H1 (cell line): ENCODE measurements around the gene SPG11. TPM values are rescaled to one million over a fixed set of nuclear protein-coding genes. Genes with fewer than 3 reads are reported as not detected.

Experiments
- CTCF ChIA-PET: fragments of 300-600 bp; sonication (Branson Sonifier 250); formaldehyde crosslinking; loops from one replicate; lab custom pipeline; 2021; ENCODE audit not compliant: partially characterized antibody; lab: Charles Lee
- POLR2A ChIA-PET: fragments of 300-600 bp; sonication (Branson Sonifier 250); formaldehyde crosslinking; loops from one replicate; lab custom pipeline; 2021; ENCODE audit warnings: inconsistent platforms; ENCODE audit not compliant: partially characterized antibody; lab: Charles Lee
- DNase-seq, 2 experiments: peaks; one replicate each; pipeline versions ENCODE4 v3.0.0 to v3.0.0-alpha.2; 2010 to 2022; ENCODE audit warnings: low spot score in 2 of 2, low read depth in 1 of 2, mixed read lengths in 1 of 2
- FAIRE-seq: peaks from 2 replicates; lab custom pipeline; 2011; peaks lifted over from hg19 to GRCh38; lab: Jason Lieb, UNC
- H2AFZ ChIP-seq: 2 replicates; pipeline ENCODE4 v1.8.1; 2012; ENCODE audit warnings: low read length, inconsistent platforms
- H2AK5ac ChIP-seq: 2 replicates; pipeline ENCODE4 v1.6.1; 2013; ENCODE audit warnings: low read depth, low read length
- H2BK120ac ChIP-seq: replicated peaks from 2 replicates; pipeline ENCODE3; 2013; ENCODE audit warnings: low read depth, low read length, inconsistent platforms
- H2BK12ac ChIP-seq: 2 replicates; pipeline ENCODE4 v1.6.1; 2013; ENCODE audit warnings: low read depth, low read length
- H2BK15ac ChIP-seq: 2 replicates; pipeline ENCODE4 v1.6.1; 2013; ENCODE audit warnings: low read length
- H2BK20ac ChIP-seq: 2 replicates; pipeline ENCODE4 v1.6.1; 2013; ENCODE audit warnings: low read length
- H2BK5ac ChIP-seq: 2 replicates; pipeline ENCODE4 v1.6.1; 2013; ENCODE audit warnings: low read depth, low read length
- H3K14ac ChIP-seq: 2 replicates; pipeline ENCODE4 v1.6.1; 2013; ENCODE audit warnings: inconsistent platforms; ENCODE audit not compliant: insufficient read length
- H3K18ac ChIP-seq: 2 replicates; pipeline ENCODE4 v1.6.1; 2013; ENCODE audit warnings: low read length; ENCODE audit errors: extremely low read depth
- H3K23ac ChIP-seq: 2 replicates; pipeline ENCODE4 v1.6.1; 2013; ENCODE audit warnings: inconsistent platforms; ENCODE audit not compliant: insufficient read length
- H3K23me2 ChIP-seq: 2 replicates; pipeline ENCODE4 v1.6.1; 2013; ENCODE audit warnings: low read depth, low read length
- H3K27ac ChIP-seq: 2 replicates; pipeline ENCODE4 v1.6.1; 2011; ENCODE audit warnings: low read depth, low read length, inconsistent platforms
- H3K27me3 ChIP-seq, 4 experiments: replicated peaks in 1 of 4; 1 replicate in 1 of 4; 2 replicates in 3 of 4; pipeline versions ENCODE4 v1.6.1 to v1.8.1; 2011 to 2013; ENCODE audit warnings: low read length in 3 of 4, mild to moderate bottlenecking in 3 of 4, inconsistent platforms in 2 of 4, mixed read lengths in 2 of 4, moderate library complexity in 1 of 4; ENCODE audit not compliant: control insufficient read depth in 3 of 4, insufficient read depth in 3 of 4; ENCODE audit errors: extremely low read depth in 1 of 4
- H3K36me3 ChIP-seq, 4 experiments: 2 replicates each; pipeline versions ENCODE4 v1.6.1 to v1.8.1; 2011 to 2013; ENCODE audit warnings: mild to moderate bottlenecking in 4 of 4, low read length in 3 of 4, moderate library complexity in 2 of 4, control low read depth in 1 of 4, inconsistent platforms in 1 of 4; ENCODE audit not compliant: insufficient read depth in 4 of 4, control insufficient read depth in 2 of 4
- H3K4ac ChIP-seq: replicated peaks from 2 replicates; pipeline ENCODE3; 2013; ENCODE audit warnings: low read length, low read depth, mixed read lengths, inconsistent platforms; ENCODE audit not compliant: insufficient read length
- H3K4me1 ChIP-seq, 4 experiments: replicated peaks in 1 of 4; 1 replicate in 1 of 4; 2 replicates in 3 of 4; pipeline versions ENCODE4 v1.6.1 to v1.8.1; 2011 to 2013; ENCODE audit warnings: low read length in 3 of 4, inconsistent platforms in 2 of 4, mixed read lengths in 1 of 4; ENCODE audit not compliant: insufficient read depth in 4 of 4, control insufficient read depth in 3 of 4
- H3K4me2 ChIP-seq, 2 experiments: 2 replicates each; pipeline versions ENCODE4 v1.6.1 to v1.8.1; 2011 to 2013; ENCODE audit warnings: low read depth in 2 of 2, low read length in 2 of 2, control low read depth in 1 of 2, inconsistent platforms in 1 of 2, mild to moderate bottlenecking in 1 of 2; ENCODE audit not compliant: insufficient read depth in 1 of 2
- H3K4me3 ChIP-seq, 4 experiments: fragments of 200-600, 300-600 bp in 1 of 4; sonication (generic), shearing (Covaris generic), sonication (Bioruptor Twin) in 1 of 4; 2 replicates each; pipeline versions ENCODE4 v1.5.1 to v1.8.1; 2011 to 2016; ENCODE audit warnings: low read length in 4 of 4, low read depth in 3 of 4, control low read depth in 2 of 4, inconsistent platforms in 2 of 4, mild to moderate bottlenecking in 2 of 4, mixed read lengths in 1 of 4, moderate library complexity in 1 of 4; ENCODE audit not compliant: insufficient read depth in 2 of 4; ENCODE audit errors: extremely low read depth in 1 of 4
- H3K56ac ChIP-seq: replicated peaks from 2 replicates; pipeline ENCODE3; 2013; ENCODE audit warnings: low read depth, mild to moderate bottlenecking, mixed read lengths, low read length, inconsistent platforms; ENCODE audit not compliant: insufficient read length
- H3K79me1 ChIP-seq: 2 replicates; pipeline ENCODE4 v1.6.1; 2013; ENCODE audit warnings: low read depth, low read length, control low read depth
- H3K79me2 ChIP-seq, 2 experiments: 2 replicates each; pipeline versions ENCODE4 v1.6.1 to v1.8.1; 2012 to 2013; ENCODE audit warnings: low read length in 2 of 2, mild to moderate bottlenecking in 2 of 2, inconsistent platforms in 1 of 2; ENCODE audit not compliant: insufficient read depth in 2 of 2, control insufficient read depth in 1 of 2
- H3K9ac ChIP-seq, 4 experiments: replicated peaks in 1 of 4; 1 replicate in 1 of 4; 2 replicates in 3 of 4; pipeline versions ENCODE4 v1.6.1 to v1.8.1; 2011 to 2013; ENCODE audit warnings: low read depth in 3 of 4, low read length in 3 of 4, control low read depth in 2 of 4, mild to moderate bottlenecking in 2 of 4, moderate library complexity in 2 of 4, inconsistent platforms in 1 of 4; ENCODE audit errors: extremely low read depth in 1 of 4
- H3K9me3 ChIP-seq, 2 experiments: 2 replicates each; pipeline versions ENCODE4 v1.6.1 to v1.8.1; 2012 to 2013; ENCODE audit warnings: mild to moderate bottlenecking in 2 of 2, moderate library complexity in 2 of 2, control low read depth in 1 of 2, inconsistent platforms in 1 of 2, low read depth in 1 of 2, low read length in 1 of 2, mixed read lengths in 1 of 2; ENCODE audit not compliant: insufficient read depth in 2 of 2
- H4K20me1 ChIP-seq, 2 experiments: replicated peaks in 1 of 2; 2 replicates each; pipeline versions ENCODE3 to v1.8.1; 2011 to 2013; ENCODE audit warnings: inconsistent platforms in 2 of 2, low read length in 2 of 2, mild to moderate bottlenecking in 1 of 2; ENCODE audit not compliant: insufficient read depth in 2 of 2, control insufficient read depth in 1 of 2
- H4K5ac ChIP-seq: 2 replicates; pipeline ENCODE4 v1.6.1; 2013; ENCODE audit warnings: low read length, low read depth, mixed read lengths, inconsistent platforms; ENCODE audit not compliant: insufficient read length
- H4K8ac ChIP-seq: 2 replicates; pipeline ENCODE4 v1.8.0; 2013; ENCODE audit warnings: mild to moderate bottlenecking, moderate library complexity, low read length, inconsistent platforms; ENCODE audit not compliant: insufficient read depth; ENCODE audit errors: extremely low read depth
- H4K91ac ChIP-seq: replicated peaks from 2 replicates; pipeline ENCODE3; 2013; ENCODE audit warnings: low read length, mixed read lengths, inconsistent platforms; ENCODE audit not compliant: insufficient read length
- BRCA1 ChIP-seq: IDR thresholded peaks from 2 replicates; pipeline ENCODE4 v1.6.1; 2012; ENCODE audit warnings: low read depth, low read length, improper control_type of control experiment
- EGR1 ChIP-seq: IDR thresholded peaks from 2 replicates; pipeline ENCODE4 v1.6.1; 2011; ENCODE audit warnings: low read depth, low read length, borderline replicate concordance
- POLR2AphosphoS5 ChIP-seq: IDR thresholded peaks from 2 replicates; pipeline ENCODE4 v1.6.1; 2011; ENCODE audit warnings: low read depth, low read length
- SP1 ChIP-seq: IDR thresholded peaks from 2 replicates; pipeline ENCODE4 v1.6.1; 2011; ENCODE audit warnings: low read depth, low read length
- WGBS, 2 experiments: shearing (Covaris generic) in 1 of 2; methylation state at CpG; one replicate each; pipeline versions ENCODE4 v1.1.6 to v1.1.7; 2013 to 2015; ENCODE audit warnings: low lambda C conversion rate in 2 of 2, mixed read lengths in 2 of 2, inconsistent platforms in 1 of 2, low coverage in 1 of 2, missing lambda C conversion rate in 1 of 2; ENCODE audit not compliant: insufficient replicate concordance in 2 of 2, insufficient coverage in 1 of 2, insufficient read length in 1 of 2; ENCODE audit errors: extremely low coverage in 1 of 2, missing lambda C conversion rate in 1 of 2; 5-methylcytosine and 5-hydroxymethylcytosine counted together
- polyA plus RNA-seq, 7 experiments: library from polyadenylated mRNA; depleted of rRNA in 3 of 7; stranded (reverse) in 5 of 7; unstranded in 2 of 7; fragments of >200 nt in 5 of 7; fragments of 200-250 nt in 2 of 7; gene quantifications; 1 replicate in 5 of 7; 2 replicates in 1 of 7; 4 replicates in 1 of 7; pipeline versions ENCODE4 v1.2.1 to v1.2.3, GENCODE V29; 2011 to 2013; ENCODE audit warnings: missing spikeins in 2 of 7, mixed read lengths in 2 of 7
- total RNA-seq: library from RNA; stranded (reverse); fragmentation: NEBNext Ultra II Directional; extraction: Animal tissue kit (Norgen Biotek cat#: 25700); gene quantifications from 2 replicates; pipeline ENCODE4 v1.2.1, GENCODE V29; 2021

SPG11 gene
- total and polyA plus RNA-seq, 2 of the 8 experiments (the other 6 are each of a cell fraction or from before 2014, with no cell fraction given): 37.1 to 38.6 TPM

DNA sequence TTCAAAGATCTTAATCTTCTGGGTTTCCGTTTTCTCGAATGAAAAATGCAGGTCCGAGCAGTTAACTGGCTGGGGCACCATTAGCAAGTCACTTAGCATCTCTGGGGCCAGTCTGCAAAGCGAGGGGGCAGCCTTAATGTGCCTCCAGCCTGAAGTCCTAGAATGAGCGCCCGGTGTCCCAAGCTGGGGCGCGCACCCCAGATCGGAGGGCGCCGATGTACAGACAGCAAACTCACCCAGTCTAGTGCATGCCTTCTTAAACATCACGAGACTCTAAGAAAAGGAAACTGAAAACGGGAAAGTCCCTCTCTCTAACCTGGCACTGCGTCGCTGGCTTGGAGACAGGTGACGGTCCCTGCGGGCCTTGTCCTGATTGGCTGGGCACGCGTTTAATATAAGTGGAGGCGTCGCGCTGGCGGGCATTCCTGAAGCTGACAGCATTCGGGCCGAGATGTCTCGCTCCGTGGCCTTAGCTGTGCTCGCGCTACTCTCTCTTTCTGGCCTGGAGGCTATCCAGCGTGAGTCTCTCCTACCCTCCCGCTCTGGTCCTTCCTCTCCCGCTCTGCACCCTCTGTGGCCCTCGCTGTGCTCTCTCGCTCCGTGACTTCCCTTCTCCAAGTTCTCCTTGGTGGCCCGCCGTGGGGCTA, 47.8 kb upstream of the SPG11 start, which contains the start of the genes B2M and PATL2:
Gene B2M (plus strand): TSS at position 422 of the 647 bp plus-strand sequence. CDS start 30 bp downstream, at position 452.
Gene PATL2 (minus strand): TSS at position 228 of the 647 bp plus-strand sequence. CDS start 34,833 bp downstream, outside the sequence.
- H3K27me3 ChIP-seq: peaks cover 0 to 10% (median 8%) of the 10 kb centered on the region in 4 experiments; a peak in 5 of 7 replicates
- no peak within 1 kb of the TSS for H3K56ac ChIP-seq
- H3K79me2 ChIP-seq: peaks cover 0 to 9% of the 10 kb centered on the region in 2 experiments; a peak in 2 of 4 replicates
- H3K79me1 ChIP-seq: no peaks in the 10 kb centered on the region
- peak within 1 kb of the TSS; percentile 78 for H2AFZ ChIP-seq
- H3K9ac ChIP-seq: peak within 1 kb of the TSS; percentile 61 to 77 (median 66)
- FAIRE-seq: peak; percentile 65
- ChIA-PET POLR2A (interaction anchor here (0.6 to 4.2 kb wide), 21 partner anchors 8 to 1954 kb away, joined by 3 to 64 read pairs (median 3); partner anchors contain the start of genes SPG11 and TRIM69), CTCF (interaction anchor here (0.6 to 6.6 kb wide), 9 partner anchors 10 to 94 kb away, joined by 3 to 61 read pairs (median 4); partner anchors contain the start of genes SPG11 and TRIM69)
- peaks cover 4% of the 10 kb centered on the region for H3K23me2 ChIP-seq
- WGBS, 2 experiments: 2% methylated on average over 35 of the region's 37 CpGs; no CpG with 5 or more reads in 1 of the 2 experiments
- peak; percentile 83 to 96 for DNase-seq
- H4K91ac ChIP-seq: no peak within 1 kb of the TSS
- no peak within 1 kb of the TSS for H2BK15ac ChIP-seq
- H3K4ac ChIP-seq: no peak within 1 kb of the TSS
- peak within 1 kb of the TSS; percentile 60; the same call in 1 of the 2 replicates for H3K27ac ChIP-seq
- H3K36me3 ChIP-seq: peaks cover 0 to 9% (median 4%) of the 10 kb centered on the region in 4 experiments; a peak in 5 of 8 replicates
- H2BK120ac ChIP-seq: no peak within 1 kb of the TSS
- peak within 1 kb of the TSS; percentile 79 to 95 (median 88) for H3K4me3 ChIP-seq
- H2BK12ac ChIP-seq: no peak within 1 kb of the TSS
- H2BK5ac ChIP-seq: no peak within 1 kb of the TSS
- H3K14ac ChIP-seq: no peak within 1 kb of the TSS
- peak within 1 kb of the TSS; percentile 90 to 94 for H3K4me2 ChIP-seq
- H4K5ac ChIP-seq: no peak within 1 kb of the TSS
- H3K9me3 ChIP-seq: no peaks in the 10 kb centered on the region
- no peaks in the 10 kb centered on the region for H4K20me1 ChIP-seq
- no peak within 1 kb of the TSS for H2AK5ac ChIP-seq
- 0 out of 7 replicates have a peak, but pooled peaks cover 0 to 3% (median 0%) of the 10 kb centered on the region in 4 experiments for H3K4me1 ChIP-seq
- peak within 1 kb of the TSS; percentile 22; the same call in 1 of the 2 replicates for H4K8ac ChIP-seq
- H2BK20ac ChIP-seq: 0 out of 2 replicates have a peak within 1 kb of the TSS, but pooled peaks have one; percentile 34
- H3K18ac ChIP-seq: peak within 1 kb of the TSS; percentile 80; the same call in 1 of the 2 replicates
- H3K23ac ChIP-seq: no peak within 1 kb of the TSS
- TF ChIP-seq EGR1 (no peak), POLR2AphosphoS5 (peak; percentile 98), BRCA1 (peak; percentile 55), SP1 (peak; percentile 83)
